A673 (cell line): ENCODE data around the gene ASTN1. TPM values are rescaled to one million over a fixed set of nuclear protein-coding genes. Genes with fewer than 3 reads are reported as not detected.

Source experiments
- BruUV-seq: library from RNA; stranded (reverse); fragments of 400-500 nt; replicated peaks from 2 replicates; lab custom pipeline; 2021; lab: Mats Ljungman, UMichigan
- CTCF ChIA-PET: fragments of 300-600 bp; sonication (Branson Sonifier 250); formaldehyde crosslinking; loops from one replicate; lab custom pipeline; 2022; ENCODE audit warnings: antibody characterized with exemption; lab: Charles Lee
- POLR2A ChIA-PET: fragments of 300-600 bp; sonication (Branson Sonifier 250); formaldehyde crosslinking; loops from one replicate; lab custom pipeline; 2022; ENCODE audit warnings: antibody characterized with exemption; ENCODE audit not compliant: low non-redundant PET; lab: Charles Lee
- DNase-seq: peaks from one replicate; pipeline ENCODE4 v3.0.0-alpha.2; 2015; ENCODE audit warnings: low spot score
- H3K27ac ChIP-seq: fragments of 200-600 bp; sonication (generic); 2 replicates; pipeline ENCODE4 v1.5.1; 2016; ENCODE audit warnings: mixed run types, low read depth, mild to moderate bottlenecking, mixed read lengths, antibody characterized with exemption, low read length; ENCODE audit not compliant: poor library complexity, severe bottlenecking
- H3K27me3 ChIP-seq: fragments of 200-600 bp; sonication (generic); replicated peaks from 2 replicates; pipeline ENCODE4 v1.6.1; 2017; ENCODE audit warnings: mixed run types, low read depth, mild to moderate bottlenecking, mixed read lengths, antibody characterized with exemption, low read length; ENCODE audit not compliant: insufficient read depth, poor library complexity
- H3K36me3 ChIP-seq: fragments of 200-600 bp; sonication (generic); 2 replicates; pipeline ENCODE4 v1.6.1; 2016; ENCODE audit warnings: mixed run types, mild to moderate bottlenecking, mixed read lengths, antibody characterized with exemption, low read length; ENCODE audit not compliant: insufficient read depth, poor library complexity, severe bottlenecking
- H3K4me1 ChIP-seq: fragments of 200-600 bp; sonication (generic); 2 replicates; pipeline ENCODE4 v1.6.1; 2017; ENCODE audit warnings: mixed run types, mild to moderate bottlenecking, mixed read lengths, antibody characterized with exemption, low read length; ENCODE audit not compliant: insufficient read depth, poor library complexity, severe bottlenecking
- H3K4me3 ChIP-seq: fragments of 200-600 bp; sonication (generic); 2 replicates; pipeline ENCODE4 v1.5.1; 2016; ENCODE audit warnings: low read depth, mixed run types, mild to moderate bottlenecking, mixed read lengths, low read length; ENCODE audit not compliant: poor library complexity, severe bottlenecking
- H3K9me3 ChIP-seq: fragments of 200-600 bp; sonication (generic); 2 replicates; pipeline ENCODE4 v1.6.1; 2016; ENCODE audit warnings: mixed run types, low read depth, mild to moderate bottlenecking, mixed read lengths, antibody characterized with exemption, low read length; ENCODE audit not compliant: poor library complexity, severe bottlenecking
- EZH2 ChIP-seq: fragments of 200-600 bp; sonication (generic); IDR thresholded peaks from 2 replicates; pipeline ENCODE4 v1.6.1; 2017; ENCODE audit warnings: borderline replicate concordance, low read depth, mild to moderate bottlenecking, mixed read lengths, antibody characterized with exemption, low read length; ENCODE audit not compliant: poor library complexity, severe bottlenecking
- intact Hi-C: fragments of 100-400 bp; cut with micrococcal nuclease; formaldehyde crosslinking; loops from one replicate; pipeline ENCODE4 v1.10.0; 2022; ENCODE audit not compliant: unreplicated experiment
- total RNA-seq: library from RNA; stranded (reverse); gene quantifications from 2 replicates; pipeline ENCODE4 v1.2.3, GENCODE V29; 2021
- TF ChIP-seq, protein P1 (sequence below): fragments of 300-800, 200-600 bp; sonication (generic); conservative IDR thresholded peaks from 2 replicates; pipeline ENCODE4 v1.5.1; 2017; ENCODE audit warnings: low read depth, mild to moderate bottlenecking, antibody characterized with exemption, low read length, moderate library complexity, mixed read lengths

The ASTN1 gene
- total RNA-seq, 1 experiment from 2014 or later = 0.41 TPM

GRCh38 chr1:176939993-176940392 lies 224.5 kb downstream of the ASTN1 start:
- ChIA-PET POLR2A (no interaction called here), CTCF (no interaction called here)
- no peak overlapping the region for H3K27ac ChIP-seq
- H3K9me3 ChIP-seq = no peaks in the 10 kb centered on the region
- H3K27me3 ChIP-seq = no peaks in the 10 kb centered on the region
- H3K4me1 ChIP-seq = no peaks in the 10 kb centered on the region
- no TSS peak for BruUV-seq
- H3K4me3 ChIP-seq = no peak overlapping the region
- no peak for TF ChIP-seq EZH2
- TF ChIP-seq, protein P1, sequence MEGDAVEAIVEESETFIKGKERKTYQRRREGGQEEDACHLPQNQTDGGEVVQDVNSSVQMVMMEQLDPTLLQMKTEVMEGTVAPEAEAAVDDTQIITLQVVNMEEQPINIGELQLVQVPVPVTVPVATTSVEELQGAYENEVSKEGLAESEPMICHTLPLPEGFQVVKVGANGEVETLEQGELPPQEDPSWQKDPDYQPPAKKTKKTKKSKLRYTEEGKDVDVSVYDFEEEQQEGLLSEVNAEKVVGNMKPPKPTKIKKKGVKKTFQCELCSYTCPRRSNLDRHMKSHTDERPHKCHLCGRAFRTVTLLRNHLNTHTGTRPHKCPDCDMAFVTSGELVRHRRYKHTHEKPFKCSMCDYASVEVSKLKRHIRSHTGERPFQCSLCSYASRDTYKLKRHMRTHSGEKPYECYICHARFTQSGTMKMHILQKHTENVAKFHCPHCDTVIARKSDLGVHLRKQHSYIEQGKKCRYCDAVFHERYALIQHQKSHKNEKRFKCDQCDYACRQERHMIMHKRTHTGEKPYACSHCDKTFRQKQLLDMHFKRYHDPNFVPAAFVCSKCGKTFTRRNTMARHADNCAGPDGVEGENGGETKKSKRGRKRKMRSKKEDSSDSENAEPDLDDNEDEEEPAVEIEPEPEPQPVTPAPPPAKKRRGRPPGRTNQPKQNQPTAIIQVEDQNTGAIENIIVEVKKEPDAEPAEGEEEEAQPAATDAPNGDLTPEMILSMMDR = no peak
- DNase-seq = no peak
- intact Hi-C loops = no loop called here
- H3K36me3 ChIP-seq = no peaks in the 10 kb centered on the region

GRCh38 chr1:176938375-176938774 lies 226.1 kb downstream of the ASTN1 start:
- Histone ChIP-seq H3K4me3 (no peak overlapping the region), H3K9me3 (no peaks in the 10 kb centered on the region), H3K27ac (no peak overlapping the region), H3K27me3 (no peaks in the 10 kb centered on the region), H3K4me1 (no peaks in the 10 kb centered on the region), H3K36me3 (no peaks in the 10 kb centered on the region)
- no TSS peak for BruUV-seq
- no peak for DNase-seq
- intact Hi-C loops = no loop called here
- ChIA-PET POLR2A (no interaction called here), CTCF (no interaction called here)
- TF ChIP-seq, protein P1 = no peak
- no peak for TF ChIP-seq EZH2

DNA sequence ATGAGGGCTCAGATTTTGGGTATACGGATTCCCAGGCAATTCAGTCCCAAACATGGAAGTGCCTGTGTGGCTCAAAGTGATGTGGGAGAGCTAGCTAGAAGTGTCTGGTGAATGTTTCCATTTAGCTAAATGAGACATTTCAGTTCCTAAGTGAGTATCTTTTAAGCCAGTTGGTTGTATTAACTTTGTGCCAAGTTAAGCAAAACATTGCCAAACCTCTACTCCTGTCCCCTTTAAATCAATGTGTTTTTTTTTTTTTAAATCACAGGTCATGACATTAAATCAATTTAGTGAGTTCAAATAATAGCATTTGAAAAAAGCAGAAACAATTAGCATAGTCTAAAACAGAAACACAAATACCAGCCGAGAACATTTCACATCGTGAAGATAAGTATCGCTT lies 230.1 kb downstream of the ASTN1 start:
- Histone ChIP-seq H3K27me3 (no peaks in the 10 kb centered on the region), H3K36me3 (no peaks in the 10 kb centered on the region), H3K4me1 (no peaks in the 10 kb centered on the region), H3K27ac (no peak overlapping the region), H3K9me3 (no peaks in the 10 kb centered on the region), H3K4me3 (no peak overlapping the region)
- POLR2A ChIA-PET = no interaction called here
- CTCF ChIA-PET = no interaction called here
- no peak for DNase-seq
- no TSS peak for BruUV-seq
- intact Hi-C loops = no loop called here
- TF ChIP-seq EZH2 = no peak
- TF ChIP-seq, protein P1 = no peak
